H9 (cell line): ENCODE results near the gene NR3C2. TPM values are rescaled to one million over a fixed set of nuclear protein-coding genes. Genes with fewer than 3 reads are reported as not detected.

Experiments
- DNase-seq: peaks from one replicate; pipeline ENCODE4 v3.0.0-alpha.2; 2017
- H2AFZ ChIP-seq: one replicate; pipeline ENCODE4 v1.6.1; 2013; ENCODE audit warnings: mild to moderate bottlenecking, low read length, control low read depth, moderate library complexity
- H2AK5ac ChIP-seq: 2 replicates; pipeline ENCODE4 v1.6.1; 2013; ENCODE audit warnings: low read length, control low read depth, mixed read lengths; ENCODE audit not compliant: insufficient read length
- H2BK120ac ChIP-seq: one replicate; pipeline ENCODE4 v1.6.1; 2013; ENCODE audit warnings: low read depth, mild to moderate bottlenecking, low read length, control low read depth, inconsistent platforms; ENCODE audit not compliant: poor library complexity, severe bottlenecking
- H2BK12ac ChIP-seq: 2 replicates; pipeline ENCODE4 v1.6.1; 2013; ENCODE audit warnings: low read length, control low read depth, mixed read lengths, low read depth; ENCODE audit not compliant: insufficient read length
- H2BK15ac ChIP-seq: 2 replicates; pipeline ENCODE4 v1.6.1; 2013; ENCODE audit warnings: low read depth, low read length, control low read depth
- H2BK20ac ChIP-seq: one replicate; pipeline ENCODE4 v1.6.1; 2013; ENCODE audit warnings: low read depth, mild to moderate bottlenecking, low read length, control low read depth, inconsistent platforms; ENCODE audit not compliant: poor library complexity, severe bottlenecking
- H2BK5ac ChIP-seq: 2 replicates; pipeline ENCODE4 v1.6.1; 2013; ENCODE audit warnings: low read length, control low read depth, mixed read lengths; ENCODE audit not compliant: insufficient read length
- H3K14ac ChIP-seq: 2 replicates; pipeline ENCODE4 v1.6.1; 2013; ENCODE audit warnings: low read length, control low read depth; ENCODE audit not compliant: insufficient read depth
- H3K18ac ChIP-seq: 2 replicates; pipeline ENCODE4 v1.6.1; 2013; ENCODE audit warnings: low read depth, mild to moderate bottlenecking, mixed read lengths, low read length, control low read depth; ENCODE audit not compliant: insufficient read length
- H3K23ac ChIP-seq: 2 replicates; pipeline ENCODE4 v1.6.1; 2013; ENCODE audit warnings: low read length, control low read depth, mixed read lengths, low read depth; ENCODE audit not compliant: insufficient read length
- H3K23me2 ChIP-seq: 2 replicates; pipeline ENCODE4 v1.6.1; 2013; ENCODE audit warnings: low read depth, mild to moderate bottlenecking, mixed read lengths, low read length, control low read depth; ENCODE audit not compliant: insufficient read length, poor library complexity, severe bottlenecking
- H3K27ac ChIP-seq: 2 replicates; pipeline ENCODE4 v1.5.1; 2013; ENCODE audit warnings: low read length, control low read depth, mixed read lengths, low read depth; ENCODE audit not compliant: insufficient read length
- H3K27me3 ChIP-seq: 2 replicates; pipeline ENCODE4 v1.6.1; 2013; ENCODE audit warnings: low read length, control low read depth, inconsistent platforms; ENCODE audit not compliant: insufficient read depth
- H3K4ac ChIP-seq: 2 replicates; pipeline ENCODE4 v1.6.1; 2013; ENCODE audit warnings: low read depth, mild to moderate bottlenecking, control low read depth, inconsistent platforms, low read length, moderate library complexity
- H3K4me1 ChIP-seq: 2 replicates; pipeline ENCODE4 v1.6.1; 2013; ENCODE audit warnings: low read length, control low read depth, inconsistent platforms; ENCODE audit not compliant: insufficient read depth
- H3K4me2 ChIP-seq: 2 replicates; pipeline ENCODE4 v1.6.1; 2013; ENCODE audit warnings: low read length, control low read depth, mixed read lengths; ENCODE audit not compliant: insufficient read length, insufficient read depth
- H3K56ac ChIP-seq: 2 replicates; pipeline ENCODE4 v1.6.1; 2013; ENCODE audit warnings: low read depth, mild to moderate bottlenecking, mixed read lengths, low read length, control low read depth; ENCODE audit not compliant: insufficient read length
- H3K79me1 ChIP-seq: 2 replicates; pipeline ENCODE4 v1.6.1; 2013; ENCODE audit warnings: low read depth, mild to moderate bottlenecking, moderate library complexity, low read length, control low read depth, inconsistent platforms; ENCODE audit not compliant: insufficient read depth, poor library complexity, severe bottlenecking
- H3K79me2 ChIP-seq: 2 replicates; pipeline ENCODE4 v1.6.1; 2013; ENCODE audit warnings: low read length, control low read depth, inconsistent platforms; ENCODE audit not compliant: insufficient read depth
- H3K9ac ChIP-seq: 2 replicates; pipeline ENCODE4 v1.6.1; 2013; ENCODE audit warnings: low read length, control low read depth, mixed read lengths; ENCODE audit not compliant: insufficient read length; ENCODE audit errors: extremely low read depth
- H3K9me3 ChIP-seq: one replicate; pipeline ENCODE4 v1.6.1; 2013; ENCODE audit warnings: low read depth, low read length, inconsistent platforms; ENCODE audit not compliant: control insufficient read depth
- H3T11ph ChIP-seq: one replicate; pipeline ENCODE4 v1.6.1; 2013; ENCODE audit warnings: mild to moderate bottlenecking, low read length, control low read depth, inconsistent platforms
- H4K20me1 ChIP-seq: one replicate; pipeline ENCODE4 v1.6.1; 2013; ENCODE audit not compliant: control insufficient read depth, insufficient read length, insufficient read depth
- H4K5ac ChIP-seq: 2 replicates; pipeline ENCODE4 v1.6.1; 2013; ENCODE audit warnings: low read depth, mild to moderate bottlenecking, mixed read lengths, low read length, control low read depth; ENCODE audit not compliant: insufficient read length
- H4K8ac ChIP-seq: replicated peaks from 2 replicates; pipeline ENCODE4 v1.6.1; 2013; ENCODE audit warnings: low read length, control low read depth, mixed read lengths, low read depth; ENCODE audit not compliant: insufficient read length
- H4K91ac ChIP-seq: 2 replicates; pipeline ENCODE4 v1.6.1; 2013; ENCODE audit warnings: low read depth, mild to moderate bottlenecking, moderate library complexity, mixed read lengths, low read length, control low read depth; ENCODE audit not compliant: insufficient read length
- H3K27ac Mint-ChIP-seq, 3 experiments: 2 replicates in 2 of 3; 3 replicates in 1 of 3; pipeline ENCODE4 v1.8.0; 2020 to 2021; ENCODE audit warnings: mixed read lengths in 3 of 3, mild to moderate bottlenecking in 1 of 3, moderate library complexity in 1 of 3
- H3K27me3 Mint-ChIP-seq: 2 replicates; pipeline ENCODE4 v1.8.0; 2021; ENCODE audit warnings: low read depth, mild to moderate bottlenecking, moderate library complexity, mixed read lengths
- H3K36me3 Mint-ChIP-seq, 3 experiments: 2 replicates in 2 of 3; 3 replicates in 1 of 3; pipeline ENCODE4 v1.8.0; 2020 to 2021; ENCODE audit warnings: low read depth in 3 of 3, mixed read lengths in 3 of 3; ENCODE audit not compliant: insufficient read depth in 1 of 3
- H3K4me1 Mint-ChIP-seq, 2 experiments: 2 replicates each; pipeline ENCODE4 v1.8.0; 2020; ENCODE audit warnings: mixed read lengths in 2 of 2
- H3K4me3 Mint-ChIP-seq, 2 experiments: 2 replicates in 1 of 2; 3 replicates in 1 of 2; pipeline ENCODE4 v1.8.0; 2020 to 2021; ENCODE audit warnings: mild to moderate bottlenecking in 2 of 2, mixed read lengths in 2 of 2, moderate library complexity in 1 of 2
- H3K9me3 Mint-ChIP-seq, 2 experiments: 2 replicates in 1 of 2; 3 replicates in 1 of 2; pipeline ENCODE4 v1.8.0; 2020; ENCODE audit warnings: mild to moderate bottlenecking in 2 of 2, mixed read lengths in 2 of 2, moderate library complexity in 1 of 2
- CTCF ChIP-seq: fragments of 200-600 bp; sonication (generic); conservative IDR thresholded peaks from 3 replicates; pipeline ENCODE4 v1.8.0; 2021; ENCODE audit warnings: antibody characterized with exemption, mild to moderate bottlenecking
- WGBS: extraction: QIAGEN DNeasy Blood & Tissue Kit; methylation state at CpG from one replicate; pipeline ENCODE4 v1.1.7; 2013; ENCODE audit warnings: missing lambda C conversion rate, low lambda C conversion rate, mixed read lengths; ENCODE audit not compliant: insufficient read length; ENCODE audit errors: extremely low coverage; 5-methylcytosine and 5-hydroxymethylcytosine counted together
- total RNA-seq: library from RNA; stranded (reverse); gene quantifications from 2 replicates; pipeline ENCODE4 v1.2.1, GENCODE V29; 2021

The NR3C2 gene
- total RNA-seq, 1 experiment from 2014 or later: 1.4 TPM

- no peak for DNase-seq
- H3K4me3 Mint-ChIP-seq: no peak overlapping the region
- H3K9me3 ChIP-seq: no peaks in the 10 kb centered on the region
- H3K4me2 ChIP-seq: no peak overlapping the region
- H2AFZ ChIP-seq: no peak overlapping the region
- H2BK5ac ChIP-seq: no peak overlapping the region
- H4K8ac ChIP-seq: no peak overlapping the region
- H3K79me2 ChIP-seq: no peaks in the 10 kb centered on the region
- no peaks in the 10 kb centered on the region; a peak in 1 of 5 replicates for H3K9me3 Mint-ChIP-seq
- H3K23me2 ChIP-seq: no peaks in the 10 kb centered on the region
- H3K27ac Mint-ChIP-seq: no peak overlapping the region
- H3K36me3 Mint-ChIP-seq: no peaks in the 10 kb centered on the region
- H3K4ac ChIP-seq: no peak overlapping the region
- no peak overlapping the region for H3K18ac ChIP-seq
- no peak overlapping the region for H3K27ac ChIP-seq
- no peaks in the 10 kb centered on the region for H3K4me1 ChIP-seq
- WGBS: no CpG with 5 or more reads among the region's 1 CpG
- no peak overlapping the region for H2BK20ac ChIP-seq
- no peak overlapping the region for H2BK15ac ChIP-seq
- TF ChIP-seq CTCF: no peak
- no peaks in the 10 kb centered on the region for H3K27me3 ChIP-seq
- H2BK12ac ChIP-seq: no peak overlapping the region
- no peak overlapping the region for H3T11ph ChIP-seq
- no peak overlapping the region for H3K56ac ChIP-seq
- no peaks in the 10 kb centered on the region for H3K79me1 ChIP-seq
- peaks cover 2 to 5% of the 10 kb centered on the region in 2 experiments; a peak in 2 of 4 replicates for H3K4me1 Mint-ChIP-seq
- no peak overlapping the region for H2AK5ac ChIP-seq
- H4K5ac ChIP-seq: no peak overlapping the region
- H4K91ac ChIP-seq: no peak overlapping the region
- no peak overlapping the region for H3K23ac ChIP-seq
- H3K14ac ChIP-seq: no peak overlapping the region
- no peaks in the 10 kb centered on the region for H3K27me3 Mint-ChIP-seq
- no peaks in the 10 kb centered on the region for H4K20me1 ChIP-seq
- H2BK120ac ChIP-seq: no peak overlapping the region
- no peak overlapping the region for H3K9ac ChIP-seq
Observed at GRCh38 chr4:148196164-148196563, 246.1 kb downstream of the NR3C2 start.
